Vagina (tissue), 2 donors: ENCODE measurements around the gene ELMO1.
A peak's percentile ranks its signal among the peaks of the same experiment; 100 is the strongest.

Source experiments
- POLR2AphosphoS5 ChIP-seq, 2 donors: sonication (generic); formaldehyde crosslinking; IDR thresholded peaks; one replicate each; pipeline ENCODE4 v1.9.0; 2017; ENCODE audit warnings: antibody characterized with exemption in 2 of 2, mild to moderate bottlenecking in 2 of 2, low read depth in 1 of 2; ENCODE audit not compliant: insufficient read depth in 1 of 2
- TF ChIP-seq, protein P1 (sequence below), 3 experiments: fragments of 450-650 bp in 2 of 3; fragments of 200-600 bp in 1 of 3; sonication (generic) in 1 of 3; IDR thresholded peaks; one replicate each; pipeline ENCODE4 v1.5.1; 2017 to 2019; ENCODE audit warnings: antibody characterized with exemption in 3 of 3, mild to moderate bottlenecking in 2 of 3, moderate library complexity in 2 of 3

DNA sequence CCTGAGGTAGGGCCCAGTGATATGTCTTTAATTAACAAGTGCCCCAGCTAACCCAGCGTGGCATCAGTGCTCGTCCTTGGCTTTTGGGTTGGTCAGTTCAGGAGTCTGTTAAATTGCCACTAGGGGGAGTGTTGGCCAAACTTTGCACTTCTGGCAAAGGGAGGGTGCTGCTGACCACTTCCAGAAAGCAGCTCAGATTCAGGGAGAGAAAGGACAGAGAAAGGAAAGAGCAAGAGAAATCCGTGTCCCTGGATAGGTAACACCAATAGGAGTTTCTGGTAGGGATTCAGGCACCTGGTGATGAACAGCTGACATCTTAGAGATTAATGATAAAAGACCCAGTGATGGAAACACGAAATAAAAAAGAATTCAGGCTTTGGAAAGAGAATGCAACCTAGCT, 481.3 kb downstream of the ELMO1 start:
- TF ChIP-seq, protein P1, sequence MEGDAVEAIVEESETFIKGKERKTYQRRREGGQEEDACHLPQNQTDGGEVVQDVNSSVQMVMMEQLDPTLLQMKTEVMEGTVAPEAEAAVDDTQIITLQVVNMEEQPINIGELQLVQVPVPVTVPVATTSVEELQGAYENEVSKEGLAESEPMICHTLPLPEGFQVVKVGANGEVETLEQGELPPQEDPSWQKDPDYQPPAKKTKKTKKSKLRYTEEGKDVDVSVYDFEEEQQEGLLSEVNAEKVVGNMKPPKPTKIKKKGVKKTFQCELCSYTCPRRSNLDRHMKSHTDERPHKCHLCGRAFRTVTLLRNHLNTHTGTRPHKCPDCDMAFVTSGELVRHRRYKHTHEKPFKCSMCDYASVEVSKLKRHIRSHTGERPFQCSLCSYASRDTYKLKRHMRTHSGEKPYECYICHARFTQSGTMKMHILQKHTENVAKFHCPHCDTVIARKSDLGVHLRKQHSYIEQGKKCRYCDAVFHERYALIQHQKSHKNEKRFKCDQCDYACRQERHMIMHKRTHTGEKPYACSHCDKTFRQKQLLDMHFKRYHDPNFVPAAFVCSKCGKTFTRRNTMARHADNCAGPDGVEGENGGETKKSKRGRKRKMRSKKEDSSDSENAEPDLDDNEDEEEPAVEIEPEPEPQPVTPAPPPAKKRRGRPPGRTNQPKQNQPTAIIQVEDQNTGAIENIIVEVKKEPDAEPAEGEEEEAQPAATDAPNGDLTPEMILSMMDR (IDR thresholded peaks at IDR 0.05) = peak; percentile 65 to 78 (median 73)
- no peak for TF ChIP-seq POLR2AphosphoS5 (IDR thresholded peaks at IDR 0.05; ENCODE audit: insufficient read depth in 1 of 2, low read depth in 1 of 2)
